ENCODE data around the gene ACP2.

- TF ChIP-seq CTCF (IDR thresholded peaks at IDR 0.05) = no peak
- TF ChIP-seq POLR2A (IDR thresholded peaks at IDR 0.05) = no peak
Measured at GRCh38 chr11:47245611-47246357, 2.8 kb downstream of the ACP2 start.
